ENCODE data around the gene PDE6B. TPM values are rescaled to one million over a fixed set of nuclear protein-coding genes. Genes with fewer than 3 reads are reported as not detected.
"Not testable (repeated sequence)": the region's sequence is repeated elsewhere in the genome, so short reads cannot be mapped to it uniquely, and the experiment has no call there.

PDE6B gene
- total RNA-seq, 1 experiment from 2014 or later: not detected

DNA sequence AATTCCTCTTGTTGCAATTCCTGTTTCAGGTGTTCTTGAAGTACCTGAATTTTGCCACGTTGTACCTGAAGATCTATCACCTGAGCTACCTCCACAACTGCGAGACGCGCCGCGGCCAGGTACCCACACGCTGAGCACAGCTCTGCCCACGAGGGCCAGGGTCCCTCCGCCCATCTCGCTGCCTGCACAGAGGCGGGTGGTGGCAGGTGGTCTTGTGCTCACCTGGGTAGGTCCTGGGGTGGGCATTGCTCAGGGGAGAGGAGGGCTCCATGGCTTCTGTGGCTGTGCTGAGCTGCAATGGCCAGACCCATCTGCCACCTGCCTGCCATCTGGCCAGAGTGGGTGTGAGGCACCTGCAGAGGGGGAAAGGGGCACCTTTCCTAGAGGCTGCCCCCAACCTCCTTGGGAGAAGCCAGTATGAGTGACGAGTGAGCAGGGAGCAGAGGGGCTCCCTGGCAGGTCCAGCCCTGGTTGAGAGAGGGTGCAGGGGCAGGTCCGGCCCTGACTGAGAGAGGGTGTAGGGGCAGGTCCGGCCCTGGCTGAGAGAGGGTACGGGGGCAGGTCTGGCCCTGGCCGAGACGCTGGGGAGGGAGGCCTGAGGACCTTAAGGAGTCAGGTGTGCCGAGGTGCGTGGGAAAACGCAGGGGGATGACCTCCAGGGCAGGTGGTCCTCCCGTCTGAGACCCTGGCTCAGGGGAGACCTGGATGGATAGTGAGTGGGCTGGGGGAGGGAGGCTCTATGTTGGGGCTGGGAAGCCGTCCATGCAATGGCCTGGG is 10.7 kb downstream of the PDE6B start:
- Mint-ChIP-seq H3K4me1 (ENCODE audit: insufficient read depth, unreplicated experiment) (no peaks in the 10 kb centered on the region), H3K9me3 (ENCODE audit: unreplicated experiment) (no peaks in the 10 kb centered on the region), H3K27ac (ENCODE audit: low read depth, unreplicated experiment) (no peak overlapping the region), H3K4me3 (ENCODE audit: unreplicated experiment) (no peak overlapping the region), H3K27me3 (ENCODE audit: insufficient read depth, unreplicated experiment) (peaks cover 49% of the 10 kb centered on the region), H3K36me3 (ENCODE audit: insufficient read depth, unreplicated experiment) (no peaks in the 10 kb centered on the region)
- intact Hi-C loops (cut with micrococcal nuclease): no loop called here
- ChIA-PET CTCF (no interaction called here), POLR2A (no interaction called here)
- no peak for TF ChIP-seq CTCF (IDR thresholded peaks at IDR 0.05; ENCODE audit: unreplicated experiment)
- no peak for DNase-seq (ENCODE audit: unreplicated experiment)
- no TSS peak for BruUV-seq (replicated peaks)

DNA sequence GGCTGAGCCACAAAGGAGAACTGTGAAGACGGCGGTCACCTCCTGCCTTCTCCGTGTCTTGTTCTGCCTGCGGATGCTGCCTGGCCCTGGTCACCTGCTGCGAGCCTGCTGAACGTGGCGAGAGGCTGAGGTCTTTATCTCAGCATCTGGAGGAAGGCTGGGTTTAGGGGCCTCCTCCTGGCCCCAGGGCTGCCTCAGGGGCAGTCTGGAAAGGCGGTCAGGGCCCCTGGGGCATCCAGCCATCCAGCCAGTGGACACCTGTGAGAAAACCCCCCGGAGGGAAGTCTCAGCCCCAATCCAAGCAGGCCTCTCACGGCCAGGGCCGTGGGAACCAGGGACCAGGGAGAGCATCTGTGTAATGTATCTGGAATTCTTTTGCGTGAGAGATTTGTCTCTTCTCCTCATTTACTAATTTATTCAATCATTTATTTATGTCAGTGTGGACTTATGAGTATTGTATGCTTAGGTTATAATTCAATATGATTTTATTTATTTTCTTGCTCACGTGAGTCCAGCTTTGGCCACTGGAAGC is 11.3 kb downstream of the PDE6B start:
- POLR2A ChIA-PET: no interaction called here
- Mint-ChIP-seq H3K9me3 (ENCODE audit: unreplicated experiment) (no peaks in the 10 kb centered on the region), H3K27me3 (ENCODE audit: insufficient read depth, unreplicated experiment) (peaks cover 44% of the 10 kb centered on the region), H3K27ac (ENCODE audit: low read depth, unreplicated experiment) (no peak overlapping the region), H3K4me1 (ENCODE audit: insufficient read depth, unreplicated experiment) (no peaks in the 10 kb centered on the region), H3K36me3 (ENCODE audit: insufficient read depth, unreplicated experiment) (no peaks in the 10 kb centered on the region), H3K4me3 (ENCODE audit: unreplicated experiment) (no peak overlapping the region)
- no TSS peak for BruUV-seq (replicated peaks)
- intact Hi-C loops (cut with micrococcal nuclease): no loop called here
- CTCF ChIA-PET: no interaction called here
- DNase-seq (ENCODE audit: unreplicated experiment): no peak
- no peak for TF ChIP-seq CTCF (IDR thresholded peaks at IDR 0.05; ENCODE audit: unreplicated experiment)

DNA sequence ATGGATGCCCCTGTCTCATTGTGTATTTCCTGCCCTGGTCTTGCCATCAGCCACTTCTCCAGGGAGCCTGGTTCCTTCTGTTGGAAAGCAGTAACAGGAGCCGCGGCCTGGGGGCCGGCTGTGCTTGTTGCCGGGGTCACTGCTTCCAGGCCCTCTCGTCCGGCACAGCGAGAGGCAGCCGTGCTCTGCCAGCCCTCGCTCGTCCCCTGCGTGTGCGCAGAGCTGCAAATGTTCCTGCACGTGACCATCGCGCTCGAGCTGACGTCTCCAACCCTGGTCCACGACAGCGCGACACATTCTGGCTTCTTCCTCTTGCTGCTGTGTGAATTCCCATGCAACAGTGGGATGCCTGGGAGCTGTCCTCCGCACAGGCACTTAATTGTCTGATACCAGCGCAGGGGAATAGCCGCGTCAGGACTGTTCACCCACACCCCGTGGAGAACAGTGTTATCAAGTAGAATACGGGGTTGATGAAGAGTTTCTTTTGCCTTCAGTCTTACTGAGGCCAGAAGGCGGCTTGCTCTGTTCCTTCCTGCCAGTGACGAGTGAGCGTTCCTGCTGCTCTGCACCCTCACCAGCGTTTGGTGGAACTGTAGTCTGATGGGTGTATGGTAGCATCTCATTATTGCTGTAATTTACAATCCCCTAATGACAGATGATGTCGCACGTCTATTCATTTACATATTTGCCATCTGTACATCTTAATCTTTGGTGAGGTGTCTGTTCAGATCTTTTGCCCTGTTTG is 12.3 kb downstream of the PDE6B start:
- Mint-ChIP-seq H3K4me3 (ENCODE audit: unreplicated experiment) (no peak overlapping the region), H3K27ac (ENCODE audit: low read depth, unreplicated experiment) (no peak overlapping the region), H3K27me3 (ENCODE audit: insufficient read depth, unreplicated experiment) (peaks cover 43% of the 10 kb centered on the region), H3K4me1 (ENCODE audit: insufficient read depth, unreplicated experiment) (no peaks in the 10 kb centered on the region), H3K36me3 (ENCODE audit: insufficient read depth, unreplicated experiment) (no peaks in the 10 kb centered on the region), H3K9me3 (ENCODE audit: unreplicated experiment) (no peaks in the 10 kb centered on the region)
- POLR2A ChIA-PET: no interaction called here
- no peak for TF ChIP-seq CTCF (IDR thresholded peaks at IDR 0.05; ENCODE audit: unreplicated experiment)
- BruUV-seq (replicated peaks): no TSS peak
- CTCF ChIA-PET: no interaction called here
- intact Hi-C loops (cut with micrococcal nuclease): no loop called here
- no peak for DNase-seq (ENCODE audit: unreplicated experiment)

DNA sequence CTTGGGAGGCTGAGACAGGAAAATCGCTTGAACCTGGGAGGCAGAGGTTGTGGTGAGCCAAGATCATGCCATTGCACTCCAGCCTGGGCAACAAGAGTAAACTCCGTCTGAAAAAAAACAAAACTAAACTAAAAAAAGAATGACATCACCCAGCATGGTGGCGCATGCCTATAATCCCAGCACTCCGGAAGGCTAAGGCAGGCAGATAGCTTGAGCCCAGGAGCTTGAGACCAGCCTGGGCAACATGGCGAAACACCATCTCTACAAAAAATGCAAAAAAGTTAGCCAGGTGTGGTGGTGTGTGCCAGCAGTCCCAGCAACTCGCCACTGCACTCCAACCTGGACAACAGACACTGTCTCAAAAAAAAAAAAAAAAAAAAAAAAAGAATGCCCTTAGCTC is 17.0 kb downstream of the PDE6B start:
- CTCF ChIA-PET: interaction anchor here (0.9 kb wide), 1 partner anchor 22 kb away, joined by 3 read pairs; no protein-coding TSS in a partner anchor
- H3K27me3 Mint-ChIP-seq (ENCODE audit: insufficient read depth, unreplicated experiment): peaks cover 45% of the 10 kb centered on the region
- H3K4me3 Mint-ChIP-seq (ENCODE audit: unreplicated experiment); intact Hi-C loops (cut with micrococcal nuclease); DNase-seq (ENCODE audit: unreplicated experiment); H3K9me3 Mint-ChIP-seq (ENCODE audit: unreplicated experiment); H3K27ac Mint-ChIP-seq (ENCODE audit: low read depth, unreplicated experiment); POLR2A ChIA-PET; H3K4me1 Mint-ChIP-seq (ENCODE audit: insufficient read depth, unreplicated experiment); BruUV-seq (replicated peaks); H3K36me3 Mint-ChIP-seq (ENCODE audit: insufficient read depth, unreplicated experiment): not testable (repeated sequence)

All from MCF 10A (cell line).